KMS-11 (cell line): ENCODE data around the gene ERLIN1.

ENCODE experiments used
- H2AFZ ChIP-seq: fragments of 200-600 bp; sonication (generic); 2 replicates; pipeline ENCODE4 v1.6.1; 2016; ENCODE audit warnings: antibody characterized with exemption, mixed run types, low read depth
- H3K27ac ChIP-seq: fragments of 200-600 bp; sonication (generic); 2 replicates; pipeline ENCODE4 v1.6.1; 2016; ENCODE audit warnings: mild to moderate bottlenecking, mixed run types
- H3K27me3 ChIP-seq: fragments of 200-600 bp; sonication (generic); 2 replicates; pipeline ENCODE4 v1.6.1; 2017; ENCODE audit warnings: mild to moderate bottlenecking, low read depth, mixed run types, moderate library complexity; ENCODE audit not compliant: insufficient read depth
- H3K36me3 ChIP-seq: fragments of 200-600 bp; sonication (generic); 2 replicates; pipeline ENCODE4 v1.6.1; 2017; ENCODE audit warnings: mild to moderate bottlenecking, mixed run types; ENCODE audit not compliant: insufficient read depth
- H3K4me1 ChIP-seq: fragments of 200-600 bp; sonication (generic); 2 replicates; pipeline ENCODE4 v1.6.1; 2016; ENCODE audit warnings: mild to moderate bottlenecking, low read depth, mixed run types; ENCODE audit not compliant: poor library complexity, severe bottlenecking
- H3K4me2 ChIP-seq: fragments of 200-600 bp; sonication (generic); 2 replicates; pipeline ENCODE4 v1.7.0; 2016; ENCODE audit warnings: mild to moderate bottlenecking, mixed run types
- H3K4me3 ChIP-seq: fragments of 200-600 bp; sonication (generic); IDR thresholded peaks from 2 replicates; pipeline ENCODE4 v1.6.1; 2017; ENCODE audit warnings: low read depth, low read length, mixed read lengths; ENCODE audit not compliant: insufficient read depth
- H3K79me2 ChIP-seq: fragments of 200-600 bp; sonication (generic); 2 replicates; pipeline ENCODE4 v1.6.1; 2016; ENCODE audit warnings: low read depth, mixed run types; ENCODE audit not compliant: insufficient read depth
- H3K9ac ChIP-seq: fragments of 200-600 bp; sonication (generic); 2 replicates; pipeline ENCODE4 v1.6.1; 2016; ENCODE audit warnings: mild to moderate bottlenecking, mixed run types
- H4K20me1 ChIP-seq: fragments of 200-600 bp; sonication (generic); 2 replicates; pipeline ENCODE4 v1.6.1; 2016; ENCODE audit warnings: mild to moderate bottlenecking, mixed run types; ENCODE audit not compliant: insufficient read depth
- CTCF ChIP-seq: fragments of 200-600 bp; sonication (generic); conservative IDR thresholded peaks from 2 replicates; pipeline ENCODE4 v1.6.1; 2017; ENCODE audit warnings: low read depth, mild to moderate bottlenecking, antibody characterized with exemption, low read length, moderate library complexity, mixed read lengths

Gene ERLIN1

GRCh38 chr10:100173035-100173434 is 12.8 kb downstream of the ERLIN1 start:
- Histone ChIP-seq H3K9ac (no peak overlapping the region), H3K79me2 (no peaks in the 10 kb centered on the region)

DNA sequence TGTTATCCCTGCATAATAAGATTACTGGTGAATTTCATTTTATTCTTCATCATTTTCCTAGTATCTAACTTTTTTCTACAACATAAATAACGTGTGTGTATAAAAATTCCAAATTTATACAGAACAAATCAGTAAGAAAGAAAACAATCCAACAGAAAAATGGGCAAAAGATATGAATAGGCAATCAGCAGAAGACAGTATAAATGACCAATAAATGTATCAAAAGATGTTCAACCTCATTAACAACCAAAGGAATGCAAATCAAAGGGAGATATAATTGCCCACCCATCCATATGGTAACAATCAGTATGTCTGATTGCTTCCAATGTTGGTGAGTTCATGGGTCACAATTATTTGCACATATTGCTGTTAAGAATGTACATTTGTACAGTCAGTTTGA is 13.5 kb downstream of the ERLIN1 start:
- peaks cover 16% of the 10 kb centered on the region; the same call in 1 of the 2 replicates for H3K36me3 ChIP-seq
- TF ChIP-seq CTCF: no peak
- H3K4me2 ChIP-seq: no peak overlapping the region
- no peaks in the 10 kb centered on the region for H4K20me1 ChIP-seq
- H2AFZ ChIP-seq: no peak overlapping the region
- H3K27me3 ChIP-seq: no peaks in the 10 kb centered on the region
- H3K4me1 ChIP-seq: peaks cover 12% of the 10 kb centered on the region
- no peaks in the 10 kb centered on the region for H3K79me2 ChIP-seq
- no peak overlapping the region for H3K9ac ChIP-seq
- no peak overlapping the region for H3K4me3 ChIP-seq
- no peak overlapping the region for H3K27ac ChIP-seq

More at GRCh38 chr10:100173035-100173434, 12.8 kb downstream of the ERLIN1 start:
- Histone ChIP-seq H3K4me3 (no peak overlapping the region), H3K27me3 (no peaks in the 10 kb centered on the region), H3K4me1 (peaks cover 12% of the 10 kb centered on the region), H4K20me1 (no peaks in the 10 kb centered on the region), H2AFZ (no peak overlapping the region), H3K36me3 (peaks cover 16% of the 10 kb centered on the region; the same call in 1 of the 2 replicates), H3K4me2 (no peak overlapping the region), H3K27ac (no peak overlapping the region)
- TF ChIP-seq CTCF: no peak

DNA sequence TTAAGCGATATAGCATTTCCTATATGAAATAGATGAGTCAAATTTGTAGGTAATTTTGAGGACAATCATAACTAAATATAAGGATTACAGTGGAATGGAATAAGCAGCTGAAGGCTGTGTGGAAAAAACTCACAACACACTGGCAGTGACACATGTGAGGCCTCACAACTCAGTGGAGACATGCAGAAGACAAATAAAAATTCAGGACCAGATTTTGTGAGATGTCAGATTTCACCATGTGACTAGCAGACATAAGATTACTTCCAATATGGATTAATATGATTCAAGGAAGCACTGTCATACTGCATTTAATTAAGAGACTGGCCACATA is 17.6 kb downstream of the ERLIN1 start:
- Histone ChIP-seq H3K4me2 (no peak overlapping the region), H3K9ac (no peak overlapping the region), H4K20me1 (no peaks in the 10 kb centered on the region), H3K27ac (no peak overlapping the region), H3K4me3 (no peak overlapping the region), H3K4me1 (no peaks in the 10 kb centered on the region), H3K79me2 (no peaks in the 10 kb centered on the region; the same call in 1 of the 2 replicates), H3K36me3 (peaks cover 2% of the 10 kb centered on the region; the same call in 1 of the 2 replicates), H3K27me3 (no peaks in the 10 kb centered on the region), H2AFZ (no peak overlapping the region)
- no peak for TF ChIP-seq CTCF

- Histone ChIP-seq H3K79me2 (no peaks in the 10 kb centered on the region; the same call in 1 of the 2 replicates), H3K36me3 (no peaks in the 10 kb centered on the region), H3K9ac (no peak overlapping the region), H3K4me3 (no peak overlapping the region), H3K27ac (no peak overlapping the region), H3K4me2 (no peak overlapping the region), H3K4me1 (no peaks in the 10 kb centered on the region), H2AFZ (no peak overlapping the region), H3K27me3 (no peaks in the 10 kb centered on the region), H4K20me1 (no peaks in the 10 kb centered on the region)
- TF ChIP-seq CTCF: no peak
Measured at GRCh38 chr10:100167553-100168312, 18.1 kb downstream of the ERLIN1 start.
